DMS153 treated with DMSO at 0.1 percent for 48 hours (cell line): Measurements from ENCODE around the gene PMEPA1.

Experiments
- DNase-seq: peaks from one replicate; lab custom pipeline; 2025; ENCODE audit not compliant: unreplicated experiment; lab: John Stamatoyannopoulos, UW

PMEPA1 gene

DNA sequence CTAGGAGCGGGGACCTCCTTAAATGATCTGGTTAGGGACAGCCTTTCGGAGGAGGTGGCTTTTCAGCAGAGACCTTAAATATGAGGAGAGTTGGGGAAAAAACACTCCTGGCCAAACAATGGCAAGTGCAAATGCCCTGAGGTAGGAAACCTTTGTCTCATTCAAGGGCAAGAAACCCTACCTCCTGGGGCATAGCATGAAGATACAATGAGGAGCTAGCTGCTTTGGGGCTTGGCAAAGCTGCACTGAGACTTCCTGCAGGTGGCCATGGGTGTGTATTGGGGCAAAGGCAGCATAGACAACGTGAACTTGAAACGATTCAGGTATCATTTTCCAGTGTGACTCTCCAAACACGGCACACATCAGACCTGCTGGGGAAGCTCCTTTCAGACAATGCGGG, 30.7 kb downstream of the PMEPA1 start:
- no peak for DNase-seq

DNA sequence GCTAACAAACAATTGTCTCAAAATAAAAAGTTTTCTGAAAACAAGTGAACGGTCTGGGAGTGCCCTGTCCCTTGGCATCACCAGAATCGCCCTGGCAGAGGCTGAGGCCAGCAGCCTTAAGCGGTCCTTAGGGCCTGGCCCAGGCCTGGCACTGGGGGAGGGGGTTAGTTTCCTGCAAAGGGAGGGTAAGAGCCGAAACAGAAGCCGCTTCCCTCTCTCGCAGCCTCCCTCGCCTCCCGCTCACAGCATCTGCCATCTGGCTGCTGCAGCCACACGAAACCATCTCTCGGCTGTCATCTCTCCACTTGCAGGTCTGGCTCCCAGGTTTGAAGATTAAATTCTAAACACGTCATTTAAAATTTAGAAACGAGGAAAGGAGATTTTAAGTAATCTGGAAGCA, 31.5 kb downstream of the PMEPA1 start:
- DNase-seq, result no peak

DNA sequence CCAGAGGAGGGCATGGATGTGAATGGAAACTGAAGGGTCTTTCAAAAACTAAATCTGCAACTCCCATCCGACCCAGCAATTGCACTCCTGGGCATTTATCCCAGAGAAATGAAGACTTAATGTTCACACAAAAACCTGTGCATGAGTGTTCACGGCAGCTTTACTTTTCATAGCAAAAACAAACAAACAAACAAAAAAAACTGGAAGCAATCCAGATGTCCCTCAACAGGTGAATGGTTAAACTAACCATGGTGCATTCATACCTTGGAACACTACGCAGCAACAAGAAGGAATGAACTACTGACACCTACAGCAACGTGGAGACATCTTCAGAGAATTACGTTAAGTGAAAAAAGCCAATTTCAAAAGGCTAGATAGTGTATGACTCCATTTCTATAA, 32.2 kb downstream of the PMEPA1 start:
- DNase-seq, result no peak

DNA sequence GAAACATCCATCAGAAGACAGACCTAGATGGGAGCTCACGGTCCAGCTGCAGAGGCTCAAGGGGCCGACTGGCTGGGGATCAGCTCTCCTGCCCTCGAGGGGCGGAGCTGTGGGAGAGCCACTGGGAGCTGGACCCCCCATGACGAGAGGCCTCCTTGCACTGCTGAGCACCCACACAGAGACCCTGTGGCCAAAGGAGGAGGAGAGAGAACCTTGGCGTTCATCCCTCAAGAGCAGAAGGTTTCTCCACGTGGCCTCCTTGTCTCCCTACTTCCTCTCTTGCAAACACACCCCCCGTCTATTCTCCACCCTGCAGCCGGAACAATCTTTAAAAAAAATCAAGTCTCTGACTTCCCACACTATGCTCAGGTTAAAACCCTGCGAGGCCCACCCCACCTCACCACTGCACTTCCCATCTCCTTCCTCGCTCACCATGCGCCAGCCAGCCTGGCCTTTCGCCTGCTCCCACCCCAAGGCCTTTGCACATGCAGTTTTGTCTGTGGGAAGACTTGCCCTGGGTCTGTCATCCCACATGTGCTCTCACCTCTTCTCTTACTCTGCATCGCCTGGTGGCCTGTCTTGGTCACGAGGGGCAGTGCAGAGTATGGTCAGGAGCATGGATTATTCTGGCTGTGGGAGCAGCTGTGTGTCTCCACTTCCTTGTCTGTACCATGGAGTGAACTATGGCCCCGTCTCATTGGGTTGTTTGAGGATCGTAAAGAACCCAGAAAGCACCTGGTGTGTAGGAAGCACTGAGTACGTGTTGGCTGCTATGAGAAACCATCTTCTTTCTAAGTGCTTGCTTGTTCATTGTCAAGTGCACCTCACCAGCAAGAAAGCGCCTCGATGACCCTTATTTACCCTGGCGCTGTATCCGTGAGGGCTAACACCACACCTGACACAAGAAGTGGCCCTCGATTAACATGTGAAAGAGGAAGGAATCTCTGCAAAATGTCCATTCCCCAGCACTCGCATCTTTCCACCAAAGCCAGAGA, 32.9 kb downstream of the PMEPA1 start:
- peak; percentile 65 for DNase-seq

DNA sequence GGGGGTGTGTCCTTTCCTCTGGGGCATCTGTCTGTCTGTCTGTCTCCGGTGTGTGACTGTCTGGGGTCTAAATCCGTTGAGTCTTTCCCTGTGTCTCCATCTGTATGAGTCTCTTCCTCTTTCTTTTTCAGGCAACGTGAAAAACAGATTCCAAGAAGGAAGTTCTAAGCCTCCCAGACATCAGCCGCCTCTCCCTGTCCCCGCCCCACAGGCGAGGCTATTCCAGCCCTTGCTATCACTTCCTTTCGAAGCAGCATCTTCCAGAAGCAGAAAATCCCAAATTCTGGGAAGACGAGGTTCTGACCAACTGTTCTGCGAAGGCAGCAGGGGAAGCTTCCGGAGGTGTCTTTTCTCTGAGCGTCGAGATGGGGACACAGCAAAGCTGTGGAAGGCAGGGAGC, 34.0 kb downstream of the PMEPA1 start:
- no peak for DNase-seq

DNA sequence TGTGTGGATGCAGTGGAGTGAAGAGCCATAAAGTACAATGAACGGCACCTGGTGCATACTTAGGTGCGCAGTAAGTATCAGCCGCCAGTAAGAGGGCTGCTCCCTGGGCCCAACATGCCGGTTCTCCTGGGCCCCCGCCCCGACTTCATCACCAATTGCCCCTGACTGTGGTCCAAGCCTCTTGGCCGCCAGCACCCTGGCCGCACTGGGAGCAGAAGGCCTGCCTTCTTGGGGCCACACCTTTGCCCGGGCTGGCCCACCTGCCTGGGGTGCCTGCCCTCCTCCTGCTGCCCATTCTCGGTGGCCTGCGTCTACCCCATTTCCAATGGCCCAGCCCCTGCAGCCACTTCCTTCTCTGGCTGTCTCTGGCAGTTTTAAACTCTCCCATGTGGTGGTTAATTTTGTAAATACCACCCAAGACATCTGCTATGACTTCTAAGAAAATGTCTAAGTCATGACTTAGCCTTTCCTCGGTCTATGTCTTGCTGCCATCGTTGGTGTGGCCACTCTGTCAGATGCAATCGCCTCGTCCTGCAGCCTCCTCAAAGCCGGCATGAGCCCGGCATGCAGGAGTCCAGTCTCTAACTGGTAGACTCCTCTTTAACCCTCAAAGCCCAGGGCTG, 36.8 kb downstream of the PMEPA1 start:
- DNase-seq, result no peak

DNA sequence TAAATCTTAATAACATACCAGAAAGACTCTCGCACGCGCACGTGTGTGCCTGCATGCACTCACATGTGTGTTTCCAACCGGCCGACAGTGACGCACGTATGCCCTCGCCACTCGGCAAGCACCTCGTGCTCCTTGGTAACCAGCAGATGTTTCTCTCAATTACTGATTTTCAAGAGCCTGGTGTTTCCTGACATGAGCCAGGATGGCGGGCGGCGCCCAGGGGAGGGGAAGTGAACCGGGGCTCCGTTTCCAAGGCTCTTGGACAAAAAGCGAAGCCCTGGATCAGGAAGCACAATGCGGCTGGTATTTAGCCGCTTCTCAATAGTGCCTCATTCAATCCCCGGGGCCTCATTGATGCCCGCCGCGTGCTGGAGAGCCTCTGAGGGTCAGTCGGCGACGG, 37.7 kb downstream of the PMEPA1 start:
- DNase-seq, result peak; percentile 68

DNA sequence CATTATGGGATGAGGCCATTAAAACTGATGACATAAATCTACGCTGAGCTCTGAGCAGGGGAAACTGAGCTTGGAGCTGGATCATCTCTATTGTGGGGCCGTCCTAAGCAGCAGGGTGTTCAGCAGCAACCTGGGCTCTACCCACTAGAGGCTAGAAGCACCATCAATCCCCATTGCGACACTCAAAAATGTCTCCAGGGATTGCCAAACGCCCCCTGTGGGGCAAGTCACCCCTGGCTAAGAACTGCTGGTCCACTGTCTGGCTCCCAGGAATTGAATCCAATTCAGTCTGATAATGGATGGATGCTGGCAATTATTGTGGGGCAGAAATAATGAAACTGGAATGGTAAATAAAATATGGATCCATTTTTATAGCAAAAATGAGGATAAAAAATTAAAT, 38.2 kb downstream of the PMEPA1 start:
- no peak for DNase-seq

DNA sequence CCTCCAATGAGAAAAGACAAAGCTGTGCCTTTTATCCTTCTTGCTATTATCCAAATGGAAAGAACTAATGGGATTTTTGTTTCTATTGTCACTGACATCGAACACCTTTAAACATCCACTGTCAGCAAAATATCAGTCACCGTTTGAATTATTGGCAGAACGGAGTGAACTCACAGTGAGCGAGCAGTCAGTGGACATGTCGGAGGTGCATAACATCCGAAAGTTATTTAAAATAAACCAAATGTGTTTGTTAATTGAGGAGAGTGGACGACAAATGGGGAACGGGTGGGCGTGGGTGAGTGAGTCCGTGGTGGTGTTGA, 38.8 kb downstream of the PMEPA1 start:
- DNase-seq, result no peak

DNA sequence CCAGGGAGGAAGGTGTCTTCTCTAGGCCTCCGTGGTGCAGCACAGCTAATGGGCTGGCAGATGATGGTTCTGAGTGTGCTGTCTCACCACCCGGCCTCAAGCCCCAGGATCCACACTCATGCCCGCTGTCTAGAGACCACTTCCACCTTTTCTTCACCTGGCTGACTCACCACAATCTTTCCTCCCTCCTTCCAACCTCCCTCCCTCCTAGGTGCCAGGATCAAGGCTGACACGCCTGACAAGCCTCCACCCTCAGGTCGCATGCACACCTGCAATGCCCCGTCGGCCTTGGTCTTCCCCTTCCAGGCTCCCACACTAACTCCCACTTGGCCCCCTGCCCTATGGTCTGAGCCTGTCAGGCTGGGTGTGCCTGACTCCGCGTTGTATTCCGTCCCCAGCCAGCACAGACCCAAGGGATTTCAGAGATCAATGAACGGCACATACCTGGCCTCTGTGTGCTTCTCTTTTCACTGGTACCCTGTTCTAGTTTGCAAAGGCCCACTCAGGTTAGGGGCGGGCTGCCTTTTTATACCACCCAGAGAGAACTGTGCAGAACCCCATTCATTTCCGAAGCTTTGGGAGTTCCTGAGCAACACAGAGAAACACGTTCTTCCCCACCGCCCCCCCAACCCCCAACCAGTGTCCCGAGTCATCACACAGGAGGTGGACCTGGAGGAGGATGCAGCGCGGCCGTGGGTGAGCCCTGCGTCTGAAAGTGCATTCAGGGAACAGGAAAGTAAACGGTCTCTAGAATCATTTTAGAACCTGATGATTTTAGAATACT, 39.3 kb downstream of the PMEPA1 start:
- DNase-seq, result no peak

DNA sequence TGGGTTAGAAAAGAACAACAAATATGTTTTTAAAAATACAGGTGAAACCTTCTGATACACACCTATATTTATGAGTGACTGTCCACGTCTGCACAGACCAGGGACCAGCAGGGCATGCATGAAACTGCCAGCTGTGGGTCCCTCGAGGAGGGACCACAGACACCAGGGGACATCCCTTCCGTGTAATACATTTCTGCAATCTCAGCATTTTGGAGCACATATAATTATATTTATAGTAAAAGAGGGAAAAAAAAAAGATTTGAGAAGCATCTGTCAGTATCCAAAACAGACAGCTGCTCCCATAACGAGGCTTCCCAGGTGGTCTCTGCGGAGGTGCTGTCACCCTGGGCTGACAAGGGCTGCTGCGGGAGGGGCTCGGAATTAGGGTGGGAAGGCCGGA, 40.2 kb downstream of the PMEPA1 start:
- DNase-seq, result no peak

DNA sequence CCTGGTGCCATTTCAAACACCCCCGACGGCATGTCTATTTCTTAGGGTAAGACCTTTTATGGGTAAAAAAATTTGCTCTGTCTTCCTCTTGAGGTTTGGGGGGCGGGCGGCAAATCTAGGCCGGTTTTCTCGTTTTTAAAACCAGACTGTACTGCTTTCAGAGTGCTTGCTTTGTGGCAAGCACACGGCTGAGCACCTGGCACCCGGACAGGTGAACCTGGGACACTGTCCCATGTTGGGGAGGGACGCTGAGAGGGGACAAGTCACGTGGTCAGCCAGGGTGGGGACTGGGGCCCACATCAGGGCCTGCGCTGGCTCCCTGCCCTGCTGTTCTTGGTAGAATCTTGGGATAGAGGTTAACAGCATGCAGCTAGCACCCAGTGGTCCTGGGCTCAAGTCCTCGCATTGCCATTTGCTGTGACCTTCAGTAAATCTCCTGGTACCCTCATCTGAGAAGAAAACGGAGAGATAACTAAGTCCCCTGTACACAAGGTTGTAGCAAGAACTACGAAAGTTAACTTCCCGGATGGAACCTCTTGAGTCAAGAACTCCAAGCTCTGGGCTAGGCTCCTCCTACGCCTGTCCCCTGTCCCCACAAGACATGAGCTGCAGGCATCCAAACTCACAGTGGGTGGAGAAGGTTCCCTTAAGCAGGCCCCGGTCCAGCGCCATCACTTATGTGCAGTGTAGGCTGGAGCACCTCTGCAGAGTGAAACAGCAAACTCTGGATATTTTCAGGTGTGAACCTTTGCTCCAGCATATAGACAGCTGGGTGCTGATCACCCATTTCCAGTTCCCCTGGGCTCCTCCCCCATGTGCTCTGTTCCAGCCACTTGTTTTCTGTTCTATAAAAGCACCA, 41.7 kb downstream of the PMEPA1 start:
- no peak for DNase-seq

DNA sequence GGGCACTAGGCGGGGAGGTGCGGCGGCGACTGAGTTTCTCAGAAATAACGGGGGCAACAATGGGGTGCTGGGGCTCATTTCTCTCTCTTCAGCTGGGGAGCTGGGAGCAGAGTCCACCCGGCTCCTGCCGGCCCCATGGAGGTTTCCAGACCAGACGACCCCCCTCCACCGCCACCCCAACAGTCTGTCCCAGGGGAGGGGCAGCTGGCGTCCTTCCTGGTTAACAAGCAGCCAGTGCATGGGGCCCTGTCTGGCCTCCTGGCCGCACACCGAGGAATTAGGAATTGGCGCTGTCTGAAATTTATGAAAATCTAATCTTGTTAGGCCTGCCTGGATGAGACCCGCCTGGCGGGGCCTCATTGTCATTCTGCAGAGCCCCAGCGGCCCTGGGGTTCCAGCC, 42.4 kb downstream of the PMEPA1 start:
- no peak for DNase-seq

DNA sequence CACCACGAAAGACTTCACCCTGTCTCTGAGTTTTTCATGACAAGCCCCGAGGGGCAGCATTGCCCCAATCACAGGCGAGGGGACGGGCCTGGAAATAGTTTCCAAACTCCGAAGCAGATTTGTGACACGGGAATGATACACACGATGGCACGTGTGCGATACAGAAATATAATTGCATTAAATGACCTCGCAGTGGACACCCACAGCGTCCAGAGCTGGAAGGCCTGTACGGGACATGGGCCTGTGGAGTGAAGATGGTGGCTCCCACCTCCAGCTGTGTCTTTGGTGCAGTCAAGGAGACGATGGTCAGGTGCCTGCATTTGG, 43.0 kb downstream of the PMEPA1 start:
- no peak for DNase-seq

DNA sequence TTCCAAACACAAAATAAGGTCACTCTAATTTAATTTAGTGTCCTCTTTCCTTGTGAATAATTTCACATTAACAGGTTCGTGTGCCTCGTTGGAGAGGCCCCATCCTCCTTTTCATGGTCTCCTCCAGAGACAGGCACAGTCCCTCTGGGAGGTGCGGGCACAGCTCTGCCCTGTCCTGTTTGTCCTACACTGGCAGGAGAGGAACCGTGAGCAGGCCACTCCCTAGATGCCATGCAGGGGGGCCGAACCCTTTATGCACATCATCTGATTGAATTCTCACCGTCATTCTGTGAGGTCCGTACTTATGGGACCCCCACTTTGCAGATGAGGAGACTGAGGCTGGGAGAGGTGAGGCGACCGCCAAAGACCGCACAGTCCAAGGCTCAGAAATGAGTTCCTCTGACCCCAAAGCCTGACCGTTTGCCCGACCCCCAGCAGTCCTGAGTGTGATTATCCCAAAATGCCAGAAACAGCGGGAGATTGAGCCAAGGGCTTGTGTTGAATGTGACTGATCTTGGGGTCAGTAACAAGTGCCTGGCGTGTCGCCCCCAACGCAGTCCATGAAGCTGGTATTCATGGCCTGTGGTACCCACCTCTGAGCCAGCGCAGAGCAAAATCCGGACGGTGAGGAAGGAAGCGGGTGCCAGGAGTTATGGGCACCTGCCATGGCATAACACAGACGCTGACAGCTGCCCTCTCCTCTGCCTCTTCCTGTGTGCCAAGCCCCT, 43.5 kb downstream of the PMEPA1 start:
- DNase-seq, result no peak

DNA sequence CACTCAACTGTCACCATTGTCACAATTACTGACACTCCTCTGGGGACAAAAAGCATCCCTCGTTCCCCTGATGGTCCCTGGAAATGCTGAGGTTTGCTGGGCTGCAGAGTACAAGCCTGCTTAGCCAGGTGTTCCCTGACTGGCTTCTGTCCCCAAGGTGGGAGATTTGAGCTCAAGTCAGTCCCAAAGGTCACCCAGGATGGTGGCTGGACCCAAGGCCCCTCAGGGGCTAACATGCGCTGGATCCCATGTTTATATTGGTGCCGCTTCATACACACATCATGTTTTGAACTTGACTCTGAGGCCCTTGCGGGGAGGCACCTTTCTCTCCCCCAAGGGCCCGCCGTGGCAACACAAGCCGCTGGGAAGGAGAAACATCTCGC, 44.2 kb downstream of the PMEPA1 start:
- no peak for DNase-seq

DNA sequence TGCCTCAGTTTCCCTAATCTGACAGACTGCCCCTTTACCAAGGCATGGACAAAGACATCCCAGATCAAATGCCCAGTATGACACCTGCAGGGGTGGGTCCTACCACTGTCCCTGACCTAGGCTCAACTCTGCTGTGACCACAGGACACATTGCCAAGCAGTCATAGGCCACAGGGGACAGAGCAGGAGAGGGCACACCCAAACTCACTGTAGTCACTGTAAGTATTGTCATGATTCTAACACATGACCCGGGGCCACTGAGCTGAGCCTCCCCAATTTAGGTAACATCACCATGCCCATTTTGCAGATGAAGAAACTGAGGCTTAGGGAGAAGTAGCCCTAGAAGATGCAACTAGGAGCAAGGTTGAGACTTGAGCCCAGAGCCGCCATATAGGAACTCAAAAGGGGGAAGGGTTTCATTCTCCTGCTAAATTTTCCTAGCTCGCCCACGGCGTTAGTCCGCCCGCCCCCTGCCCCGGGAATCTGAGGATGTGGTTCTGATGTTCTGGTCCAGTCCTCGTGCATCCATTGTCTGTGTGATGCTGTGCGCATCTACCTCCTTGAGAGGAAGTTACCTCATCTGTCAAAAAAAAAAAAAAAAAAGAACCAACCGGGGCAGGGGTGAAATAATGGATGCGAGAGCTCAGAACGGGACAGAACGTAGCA, 44.8 kb downstream of the PMEPA1 start:
- no peak for DNase-seq

DNA sequence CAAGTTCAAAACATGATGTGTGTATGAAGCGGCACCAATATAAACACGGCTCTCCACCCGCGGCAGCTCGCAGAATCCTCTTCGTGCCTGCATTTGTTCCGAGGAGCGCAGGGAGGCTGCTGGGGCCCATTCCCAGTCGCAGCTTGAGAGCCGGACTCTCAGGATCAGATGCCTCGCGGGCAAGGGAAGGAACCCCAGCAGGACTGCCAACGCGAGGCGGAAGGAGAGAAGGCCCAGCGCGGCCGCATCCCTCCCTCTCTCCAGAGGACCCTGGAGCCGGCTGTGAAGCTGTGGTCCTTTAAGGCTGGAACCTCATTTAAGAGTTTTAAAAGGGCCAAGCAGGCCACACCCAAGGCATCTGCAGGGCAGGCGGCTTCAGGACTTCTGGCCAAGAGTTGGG, 45.3 kb downstream of the PMEPA1 start:
- no peak for DNase-seq

DNA sequence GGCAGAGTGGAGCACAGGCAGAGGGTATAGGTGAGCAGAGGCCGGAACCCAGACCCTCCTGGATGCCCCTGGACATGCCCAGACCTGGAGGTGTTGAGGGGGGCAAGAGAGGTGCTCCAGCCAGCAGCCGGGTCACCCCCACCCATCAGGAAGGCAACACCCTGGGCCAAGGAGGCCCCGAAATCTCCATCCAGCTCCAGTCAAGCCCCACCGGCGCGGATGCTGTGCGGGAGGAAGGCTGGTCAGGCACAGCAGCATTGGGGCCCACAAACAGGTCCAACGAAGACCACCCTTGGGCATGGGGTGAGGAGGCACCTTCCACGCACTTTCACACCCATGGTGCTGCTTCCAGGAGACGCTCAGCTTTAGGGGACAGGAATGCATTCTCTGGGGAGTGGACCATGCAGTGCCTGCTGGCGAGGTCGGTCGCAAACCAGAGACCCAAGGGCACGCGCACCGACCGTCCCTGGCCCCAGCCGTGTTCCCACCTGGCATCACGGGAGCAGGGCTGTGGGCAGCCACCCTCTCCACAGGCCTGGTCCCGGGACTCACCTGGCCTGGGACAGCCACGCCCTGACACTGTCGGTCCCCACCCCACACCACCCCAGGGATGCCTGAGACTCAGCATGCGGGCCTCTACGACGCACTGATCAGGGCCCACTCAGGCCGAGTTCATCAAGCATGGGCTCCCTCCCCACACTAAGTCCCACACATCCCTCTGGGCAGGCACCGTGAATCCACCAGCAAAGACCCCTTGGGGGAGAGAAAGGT, 45.9 kb downstream of the PMEPA1 start:
- no peak for DNase-seq
